HG02623 (cell line): ENCODE measurements around the gene TRERF1.

ENCODE experiments used
- ATAC-seq: cut with Tn5 transposase; IDR thresholded peaks from one replicate; pipeline ENCODE4 v1.9.1; 2021; ENCODE audit warnings: moderate library complexity; ENCODE audit not compliant: unreplicated experiment

The TRERF1 gene

DNA sequence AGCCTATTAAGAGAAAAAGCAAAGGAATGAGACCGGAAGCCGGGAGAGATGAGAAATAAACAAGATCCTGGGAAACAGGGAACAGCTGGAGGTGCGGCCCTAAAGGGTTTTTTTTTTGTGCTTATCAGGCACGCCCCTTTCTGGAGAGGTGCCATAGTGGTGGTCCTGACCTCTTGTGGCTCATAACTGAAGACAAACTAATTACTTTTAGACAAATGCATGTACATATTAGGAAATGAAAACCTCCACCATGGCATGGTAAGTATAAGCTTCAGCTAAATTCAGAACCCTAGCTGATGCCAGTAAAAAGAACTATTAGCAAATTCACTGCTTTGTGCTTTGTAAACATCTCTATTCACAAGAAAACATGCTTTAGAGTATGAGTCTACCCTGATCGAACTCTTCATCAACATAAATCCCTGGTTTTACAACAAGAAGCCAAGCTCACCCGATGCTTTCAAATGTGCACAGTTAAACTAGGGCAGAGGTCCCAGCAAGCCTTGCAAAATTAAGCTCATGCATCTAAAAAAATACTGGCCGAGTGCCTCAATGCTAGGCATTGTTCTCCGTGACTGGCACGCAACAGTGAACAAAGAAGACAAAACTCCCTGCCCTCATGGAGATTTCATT is 137.7 kb downstream of the TRERF1 start:
- no peak for ATAC-seq

DNA sequence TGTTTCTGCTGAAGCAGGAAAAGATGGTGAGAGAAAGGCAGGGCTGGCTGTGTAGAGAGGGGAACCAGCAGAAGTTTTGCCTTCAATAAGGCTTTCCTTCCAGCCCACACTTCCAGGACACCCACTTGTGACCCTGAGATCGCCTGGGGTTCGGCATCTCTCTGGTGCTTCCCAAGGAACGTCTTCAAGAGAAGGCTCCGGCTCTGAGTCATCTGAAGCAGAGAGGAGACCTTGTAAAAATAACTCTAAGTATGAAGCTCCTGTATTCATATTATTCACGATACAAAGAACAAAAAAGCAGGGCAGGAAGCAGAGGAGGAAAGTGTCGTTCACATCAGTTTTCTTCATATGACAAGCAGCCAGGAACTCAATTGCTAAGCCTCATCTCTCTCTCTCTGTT is 138.7 kb downstream of the TRERF1 start:
- no peak for ATAC-seq

DNA sequence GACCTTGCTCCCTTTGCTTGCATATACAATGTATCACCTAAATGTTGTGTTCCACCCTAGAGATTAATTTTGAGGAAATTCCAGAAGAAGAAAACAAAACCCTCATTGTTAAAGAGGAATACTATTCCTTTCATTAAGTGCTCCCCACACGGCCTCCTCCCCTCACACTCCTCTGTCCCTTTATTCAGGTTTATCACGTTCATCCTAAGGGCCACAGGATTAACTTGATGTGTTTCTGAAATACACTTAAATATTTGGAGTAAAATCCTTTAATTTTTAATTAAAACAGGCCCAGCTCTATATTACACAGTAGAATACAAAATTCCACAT is 144.6 kb downstream of the TRERF1 start:
- ATAC-seq = no peak

DNA sequence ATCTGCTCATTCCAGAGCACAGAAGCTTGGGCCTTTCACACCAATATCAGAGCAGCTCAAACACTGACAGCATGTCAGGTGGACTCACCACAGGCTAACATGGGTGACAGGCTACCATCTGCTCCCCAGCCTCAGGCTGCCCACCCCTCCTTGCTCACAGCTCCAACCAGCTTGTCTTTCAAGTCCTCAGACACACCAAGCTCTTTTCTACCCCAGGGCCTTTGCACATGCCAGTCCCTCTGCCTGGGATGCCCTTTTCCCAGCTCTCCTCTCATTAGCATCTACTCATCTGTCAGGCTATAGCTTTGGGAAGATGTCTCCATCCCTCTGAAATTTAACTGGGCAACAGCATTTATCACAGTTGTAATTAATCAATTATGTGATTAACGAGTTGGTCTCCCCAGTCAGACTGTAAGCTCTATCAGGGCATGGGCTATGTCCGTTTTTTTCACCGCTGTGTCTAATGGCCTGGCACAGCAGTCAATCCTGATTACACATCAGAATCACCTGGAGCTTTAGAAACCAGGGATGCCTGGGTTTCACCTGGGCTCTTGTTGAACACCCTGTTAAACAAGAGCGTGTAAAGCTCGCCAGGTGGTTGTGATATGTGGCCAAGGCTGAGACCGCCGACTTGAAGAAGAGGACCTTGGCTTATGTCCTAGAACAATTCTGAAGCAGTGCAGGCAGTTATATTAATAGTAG is 145.1 kb downstream of the TRERF1 start:
- no peak for ATAC-seq

DNA sequence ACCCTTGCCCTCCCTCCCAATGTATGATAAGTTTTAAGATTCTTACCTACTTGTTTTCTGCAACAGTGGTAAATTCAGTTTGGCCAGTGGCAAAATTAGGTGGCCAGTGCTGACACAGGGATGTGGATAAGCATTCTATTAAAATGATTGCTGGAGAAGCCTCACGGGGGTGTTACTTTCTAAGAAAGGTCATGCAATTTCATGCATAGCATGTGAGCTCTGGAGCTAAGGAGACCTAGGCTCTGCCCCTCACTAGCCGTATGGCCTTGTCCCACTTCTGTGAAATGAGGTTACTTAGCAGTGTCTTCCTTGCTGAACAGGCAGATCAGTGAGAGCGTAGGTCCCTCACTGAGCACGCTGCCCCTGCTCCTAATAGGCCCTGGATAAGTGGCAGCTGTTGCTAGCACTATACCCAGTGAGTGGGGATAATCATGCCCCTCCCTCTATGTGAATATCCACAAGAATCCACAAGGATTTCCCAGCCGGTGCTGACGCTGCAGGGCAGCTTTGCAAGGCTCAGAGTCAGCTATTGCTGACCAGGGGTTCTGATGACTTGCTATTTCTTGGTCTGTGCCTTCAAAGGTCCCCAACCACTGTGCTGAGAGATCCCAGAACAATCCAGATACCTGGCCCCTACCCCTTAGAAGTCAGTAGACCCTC is 147.5 kb downstream of the TRERF1 start:
- ATAC-seq = no peak

DNA sequence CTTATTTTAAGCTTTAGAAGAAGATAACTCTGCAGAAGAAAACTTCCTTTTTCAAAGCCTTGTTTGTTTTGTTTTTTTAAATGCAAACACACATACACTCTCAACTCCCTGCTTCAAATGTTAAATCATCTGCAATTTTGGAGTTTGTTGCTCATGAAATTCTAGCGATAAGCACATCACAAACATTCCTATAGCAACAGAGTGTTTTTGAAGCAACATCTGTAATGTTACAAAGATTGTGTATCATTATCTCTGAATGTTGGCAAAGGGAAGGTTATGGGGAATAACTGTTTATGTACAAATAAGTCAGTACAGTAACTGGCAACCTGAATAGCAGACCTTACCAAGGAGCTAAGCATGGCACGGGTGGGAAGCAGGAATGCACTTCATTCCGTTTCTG is 149.3 kb downstream of the TRERF1 start:
- ATAC-seq = no peak

DNA sequence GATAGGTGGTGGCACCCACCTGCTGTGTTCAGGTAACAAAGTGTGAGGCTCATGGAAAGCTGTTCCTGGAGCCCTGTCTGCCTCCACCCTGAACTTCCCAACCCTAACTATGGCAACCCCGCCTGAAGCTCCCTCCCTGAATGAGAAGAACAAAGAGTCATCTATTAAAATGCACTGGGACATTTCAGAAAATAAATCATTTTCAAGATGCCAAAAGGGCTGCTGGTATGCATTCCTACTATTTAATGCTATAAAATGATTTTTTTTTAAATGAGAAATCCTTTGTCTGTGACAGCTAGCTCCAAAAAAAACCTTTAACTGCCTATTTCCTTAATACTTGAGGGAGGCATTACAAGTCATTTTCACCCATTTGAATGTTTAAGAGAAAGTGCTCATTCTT is 149.7 kb downstream of the TRERF1 start:
- ATAC-seq = no peak

DNA sequence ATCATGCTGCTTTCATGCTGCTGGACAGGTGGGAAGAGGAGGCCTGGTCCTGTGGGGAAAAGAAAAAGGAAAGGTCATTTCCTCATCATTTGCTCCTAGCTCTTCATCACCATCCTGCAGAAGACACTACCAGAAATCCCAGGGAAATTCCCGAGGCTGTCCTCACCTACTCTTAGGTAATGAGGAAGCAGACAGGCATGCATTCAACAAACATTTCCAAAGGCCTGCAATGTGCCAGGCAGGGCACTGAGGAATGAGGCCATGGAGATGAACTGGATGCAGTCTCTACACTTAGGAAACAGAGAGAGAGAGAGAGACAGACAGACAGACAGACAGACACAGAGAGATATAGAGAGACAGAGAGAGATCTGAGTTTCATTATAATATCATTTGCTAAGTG is 151.0 kb downstream of the TRERF1 start:
- ATAC-seq = no peak

DNA sequence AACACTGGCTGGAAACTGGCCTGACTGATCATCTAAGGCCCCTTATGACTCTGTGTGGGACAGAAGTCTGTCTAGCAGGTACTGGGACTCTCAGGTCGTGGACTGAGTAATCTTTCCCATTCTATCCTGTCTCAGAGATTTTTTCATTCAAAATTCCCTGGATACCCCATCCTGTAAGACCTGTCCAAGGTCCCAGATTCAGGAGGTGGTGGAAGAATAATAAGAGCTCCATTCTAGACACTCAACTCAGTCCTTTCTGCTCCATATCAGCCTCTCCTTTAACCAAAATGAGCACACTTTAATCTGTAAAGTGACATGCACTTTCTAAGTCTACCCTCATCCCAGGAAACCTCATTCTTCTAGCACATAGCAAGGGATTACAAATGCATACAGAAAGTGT is 151.5 kb downstream of the TRERF1 start:
- no peak for ATAC-seq

DNA sequence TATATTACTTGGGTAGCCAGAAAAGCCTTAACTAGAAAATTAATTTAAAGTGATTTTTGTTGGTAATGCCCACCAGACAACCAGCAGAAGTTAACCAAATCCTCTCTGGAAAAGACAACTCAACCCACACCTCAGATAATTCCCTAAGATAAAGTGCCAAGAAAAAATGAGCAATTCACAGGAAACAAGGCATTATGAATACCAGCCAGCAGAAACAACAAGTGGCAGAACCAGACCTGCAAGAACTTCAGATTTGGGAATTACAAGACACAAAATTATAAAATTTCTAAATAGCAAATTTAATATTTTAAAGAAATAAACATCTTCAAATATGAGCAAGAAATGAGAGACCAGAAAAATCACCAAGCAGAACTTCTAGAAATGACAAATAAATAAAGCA is 154.1 kb downstream of the TRERF1 start:
- no peak for ATAC-seq

DNA sequence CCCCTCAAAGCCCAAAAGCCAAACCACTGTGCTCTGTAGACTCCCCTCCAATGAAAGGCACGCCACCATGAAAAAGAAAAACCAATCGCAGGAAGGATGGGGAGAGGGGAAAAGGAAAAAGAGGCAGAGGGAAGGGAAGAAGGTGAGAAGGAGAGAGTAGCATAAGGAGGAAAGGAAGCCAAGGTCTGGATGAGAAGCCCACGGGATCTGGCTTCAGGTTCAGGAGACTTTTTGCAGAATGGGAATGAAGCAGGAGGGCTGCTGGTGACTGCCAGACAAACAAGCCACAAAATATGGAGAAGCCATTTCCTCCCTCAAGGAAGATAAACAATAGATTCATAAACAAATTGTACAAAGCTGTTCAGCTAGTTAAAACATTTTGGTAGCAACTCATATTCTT is 155.1 kb downstream of the TRERF1 start:
- no peak for ATAC-seq

DNA sequence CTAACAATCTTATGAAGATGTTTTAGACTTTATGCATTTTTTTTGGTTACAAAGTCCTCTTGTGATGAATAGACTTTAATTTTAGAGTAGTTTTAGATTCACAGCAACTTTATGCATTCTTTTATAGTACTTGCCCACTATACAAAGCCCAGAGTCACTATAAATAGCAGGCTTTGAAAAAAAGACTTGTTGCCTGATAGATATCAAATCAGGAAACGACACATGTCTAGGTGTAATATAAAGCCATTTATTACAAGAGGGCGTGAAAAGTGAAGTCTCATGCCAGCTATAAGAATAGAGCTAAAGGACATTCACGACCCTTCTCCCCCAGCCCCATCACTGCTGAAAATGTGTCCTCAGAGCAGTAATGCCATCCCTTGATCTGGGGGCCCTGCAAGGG is 156.0 kb downstream of the TRERF1 start:
- no peak for ATAC-seq

DNA sequence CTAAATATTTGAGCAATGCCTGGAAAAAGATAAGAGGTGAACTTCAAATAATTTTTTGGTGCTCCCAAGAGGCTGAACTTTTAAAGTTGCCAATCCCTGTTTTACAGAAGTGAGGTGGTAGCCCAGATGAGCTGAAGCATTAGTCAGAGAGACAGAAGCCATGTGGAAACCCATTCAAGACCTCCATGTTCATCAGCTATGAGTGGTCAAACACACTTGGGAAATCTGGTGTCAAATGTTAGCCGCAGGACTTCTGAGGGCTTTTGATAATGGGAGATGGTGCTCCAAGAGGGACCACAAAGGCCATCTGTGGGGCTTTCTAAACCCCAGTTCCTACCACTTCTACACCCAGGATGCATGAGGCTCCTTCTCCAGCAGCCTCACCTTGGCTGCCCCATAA is 156.5 kb downstream of the TRERF1 start:
- no peak for ATAC-seq

DNA sequence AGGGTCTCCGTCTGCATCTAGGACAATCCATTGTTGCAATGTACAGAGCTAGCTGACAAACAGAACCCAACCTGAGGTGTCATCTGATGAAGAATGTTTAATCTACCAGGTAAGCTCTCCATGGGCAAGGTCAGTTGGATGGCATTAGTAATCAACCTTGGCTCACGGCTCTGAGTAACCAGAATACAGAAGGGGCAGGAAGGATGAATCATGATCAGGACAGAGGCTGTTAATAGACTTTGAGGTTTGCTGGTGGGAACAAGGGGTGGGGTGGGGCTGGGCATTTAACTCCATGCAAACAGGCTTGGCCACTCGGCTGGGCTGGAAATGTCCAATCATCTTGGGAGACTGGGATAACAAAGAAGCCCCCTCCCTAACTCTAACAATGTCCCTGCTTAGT is 157.0 kb downstream of the TRERF1 start:
- ATAC-seq = no peak

DNA sequence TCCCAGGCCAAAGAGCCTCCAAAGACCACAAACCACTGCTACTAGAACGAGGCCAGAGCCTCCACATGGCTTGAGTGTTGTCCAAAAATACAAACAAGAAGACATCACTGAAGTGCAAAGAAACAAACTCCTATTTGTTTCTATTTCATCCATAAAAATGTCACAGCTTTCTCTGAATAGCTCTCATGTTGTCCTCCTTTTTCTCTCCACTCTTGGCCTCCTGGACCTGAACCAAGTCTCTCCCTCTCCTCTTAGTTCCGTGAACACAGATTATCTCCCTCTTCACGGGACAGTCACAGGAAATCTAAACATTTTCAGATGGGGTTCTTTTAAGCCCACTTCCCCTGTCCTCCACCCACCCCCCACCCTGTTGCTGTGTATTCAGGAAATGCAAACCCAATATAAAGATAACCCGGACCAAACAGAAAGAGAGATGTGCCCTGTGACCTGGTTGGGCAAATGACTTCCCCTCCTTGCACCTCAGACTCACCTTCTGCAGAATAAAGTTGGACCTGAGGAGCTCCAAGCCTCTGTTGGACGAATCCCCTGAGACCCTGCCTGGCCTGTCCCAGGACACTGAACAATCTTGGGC is 158.2 kb downstream of the TRERF1 start:
- ATAC-seq = no peak

DNA sequence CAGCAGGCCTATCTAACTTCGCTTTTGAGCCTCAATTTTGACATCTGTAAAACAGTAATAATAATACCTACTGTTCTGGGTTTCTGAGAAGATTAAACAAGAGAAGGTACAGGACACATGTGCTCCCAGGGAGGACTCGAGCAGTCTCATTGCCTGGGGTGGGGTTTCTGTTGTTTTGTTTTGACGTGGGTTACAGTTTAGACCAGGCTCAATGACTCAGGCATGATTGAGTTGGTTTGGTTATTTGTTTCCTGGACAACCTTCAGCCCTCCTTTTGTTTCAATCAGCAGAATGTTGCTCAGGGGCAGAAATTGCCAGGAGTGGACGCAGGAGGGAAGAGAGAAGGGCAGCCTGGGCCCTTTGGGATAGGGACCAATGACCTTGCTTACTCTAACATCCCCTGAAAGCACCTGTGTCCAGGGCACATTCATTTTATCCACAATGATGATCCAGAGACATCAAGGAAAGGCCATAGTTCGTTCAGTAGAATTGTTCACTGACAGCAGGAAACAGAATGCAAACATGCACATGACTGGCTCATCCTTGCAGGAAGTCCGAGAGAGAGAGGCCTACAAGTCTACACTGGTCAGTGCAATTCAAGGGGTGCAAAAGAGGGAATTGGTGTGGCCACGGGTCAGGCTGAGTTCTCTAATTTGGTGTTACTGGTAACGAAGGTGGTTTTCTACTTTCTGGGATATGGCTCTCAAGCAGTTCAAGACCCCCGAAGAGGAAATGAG is 159.6 kb downstream of the TRERF1 start:
- ATAC-seq = no peak

DNA sequence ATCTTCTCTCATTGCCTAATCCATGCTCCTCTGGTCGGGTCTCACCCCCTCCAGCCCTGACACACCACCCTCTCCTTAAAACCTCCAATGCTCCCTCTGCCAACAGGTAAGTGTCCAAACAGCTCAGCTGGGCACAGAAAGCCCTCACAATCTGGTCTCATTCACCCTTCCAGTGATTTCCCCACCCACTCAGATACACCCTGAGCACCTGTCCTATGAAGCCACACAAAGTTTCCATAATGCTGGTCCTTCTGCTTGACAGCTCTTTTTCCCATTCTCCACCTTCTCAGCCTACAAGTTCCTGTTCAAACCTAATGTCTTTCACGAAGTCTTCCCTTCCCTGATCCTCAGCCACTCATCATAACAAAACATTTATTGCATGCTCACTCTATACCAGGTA is 164.0 kb downstream of the TRERF1 start:
- ATAC-seq = no peak

DNA sequence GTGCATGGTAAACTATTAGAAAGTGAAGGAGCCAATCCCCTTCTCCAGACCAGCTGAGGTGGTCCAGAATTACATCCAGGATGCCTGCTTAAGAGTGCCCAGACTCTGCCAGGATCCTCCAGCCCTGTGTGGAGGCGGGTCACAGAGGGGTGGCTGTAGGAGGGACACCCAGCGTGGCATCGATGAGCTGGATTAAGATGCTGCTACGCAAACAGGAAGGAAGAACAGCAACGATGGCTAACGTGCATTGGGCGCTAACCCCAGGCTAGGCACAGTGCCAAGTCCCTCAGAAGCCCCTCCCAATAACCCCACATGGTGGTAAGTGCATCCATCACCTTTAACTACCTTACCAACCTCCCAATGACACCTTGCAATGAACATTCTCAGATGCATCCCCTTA is 170.2 kb downstream of the TRERF1 start:
- no peak for ATAC-seq

DNA sequence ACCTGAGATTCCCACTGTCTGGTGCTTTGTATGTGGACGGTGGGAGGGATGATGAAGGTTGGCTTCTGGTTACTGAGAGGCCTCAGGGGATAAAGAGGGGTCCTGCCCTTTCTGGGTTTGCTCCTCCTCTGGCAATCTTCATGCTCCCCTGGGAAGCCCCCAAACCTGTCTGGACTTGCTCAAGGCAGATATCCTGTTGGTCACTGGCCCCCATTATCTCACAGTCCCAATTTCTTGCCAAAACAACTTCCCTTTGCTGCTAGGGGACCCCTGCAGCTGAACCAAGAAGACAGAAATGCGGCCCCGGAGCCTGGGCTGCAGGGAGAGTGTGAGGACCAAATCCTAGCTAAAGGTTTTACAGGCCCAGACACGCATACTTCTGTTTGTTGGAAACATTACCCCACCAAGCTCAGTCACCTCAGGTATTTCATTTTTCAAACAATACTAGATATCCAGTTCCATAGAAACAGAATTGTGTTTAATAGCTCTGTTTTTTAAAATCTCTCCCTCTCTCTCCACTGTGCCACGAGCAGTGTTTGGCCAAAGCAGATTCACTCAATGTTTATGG is 170.7 kb downstream of the TRERF1 start:
- no peak for ATAC-seq

DNA sequence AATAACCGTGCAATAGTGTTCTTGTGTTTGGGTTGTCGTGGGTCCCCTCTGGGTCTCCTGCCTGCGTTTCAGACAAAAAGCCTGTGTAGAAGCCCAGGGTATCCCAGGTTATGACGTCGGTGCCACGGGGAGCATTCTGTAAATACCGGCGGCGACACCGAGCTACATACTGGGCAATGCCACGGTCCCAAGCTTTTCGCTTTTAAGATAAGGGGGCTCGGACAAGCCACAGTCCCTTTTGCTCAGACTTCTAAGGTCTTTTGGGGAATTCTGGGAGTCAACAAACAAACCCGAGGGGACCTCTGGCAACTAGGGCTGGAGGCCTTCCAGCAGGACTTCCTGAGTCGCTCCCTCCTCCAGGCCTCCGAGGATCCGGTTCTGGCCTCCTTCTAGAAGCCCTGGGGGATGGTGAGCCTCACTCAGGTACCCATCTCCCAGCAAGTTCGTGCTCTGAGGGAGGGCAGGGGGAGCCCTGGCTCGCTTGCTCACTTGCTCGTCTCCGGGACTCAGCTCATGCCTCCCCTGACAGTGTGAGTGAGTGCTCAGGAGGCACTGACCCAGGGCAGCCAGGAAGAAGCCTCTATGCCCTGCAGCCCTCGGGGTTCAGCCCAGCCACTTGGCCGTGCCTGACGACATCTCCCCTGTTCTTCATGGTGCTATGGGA is 171.6 kb downstream of the TRERF1 start:
- ATAC-seq = no peak
